Measurements from ENCODE around the gene ZFAND2B. TPM values are rescaled to one million over a fixed set of nuclear protein-coding genes. Genes with fewer than 3 reads are reported as not detected.

ZFAND2B gene
- 28.7 TPM for total RNA-seq

GRCh38 chr2:219206328-219207133 lies at the start of gene ZFAND2B:
Gene ZFAND2B (plus strand): TSS chr2:219206782. CDS start chr2:219206988, 206 bp downstream.
- DNase-seq (ENCODE audit: low spot score), result peak; percentile 95

GRCh38 chr2:219157396-219157795 lies 49.2 kb upstream of the ZFAND2B start:
- no peak for DNase-seq (ENCODE audit: low spot score)

- DNase-seq (ENCODE audit: low spot score), result no peak
These were observed 48.6 kb upstream of the ZFAND2B start for GRCh38 chr2:219158025-219158424.

DNA sequence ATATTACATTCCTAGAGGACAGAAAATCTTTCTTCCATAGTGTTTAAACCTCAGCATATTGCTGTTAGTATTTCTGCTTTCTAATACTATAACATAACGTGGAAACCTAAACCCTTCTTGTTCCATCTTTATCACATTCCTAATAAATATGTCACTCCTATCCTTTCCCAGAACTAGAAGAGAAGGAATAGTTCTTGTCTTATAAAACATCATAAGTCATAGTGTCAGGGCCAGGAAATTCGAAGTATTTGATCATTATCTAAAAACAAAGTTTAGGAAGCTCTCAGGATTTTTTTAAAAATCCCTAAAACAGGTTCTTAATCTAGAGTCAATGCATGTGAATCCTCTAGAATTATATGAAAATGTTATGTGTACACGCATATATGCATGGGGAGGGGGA lies 48.0 kb upstream of the ZFAND2B start:
- no peak for DNase-seq (ENCODE audit: low spot score)

- no peak for DNase-seq (ENCODE audit: low spot score)
These were observed 46.8 kb upstream of the ZFAND2B start for GRCh38 chr2:219159771-219160185.

GRCh38 chr2:219160186-219161017 lies 46.2 kb upstream of the ZFAND2B start, which contains the start of gene NHEJ1:
Gene NHEJ1 (minus strand): TSS chr2:219160815. CDS start chr2:219158362, 2,453 bp downstream.
- peak; percentile 97 for DNase-seq (ENCODE audit: low spot score)

GRCh38 chr2:219161097-219161496 lies 45.5 kb upstream of the ZFAND2B start:
- DNase-seq (ENCODE audit: low spot score), result no peak

DNA sequence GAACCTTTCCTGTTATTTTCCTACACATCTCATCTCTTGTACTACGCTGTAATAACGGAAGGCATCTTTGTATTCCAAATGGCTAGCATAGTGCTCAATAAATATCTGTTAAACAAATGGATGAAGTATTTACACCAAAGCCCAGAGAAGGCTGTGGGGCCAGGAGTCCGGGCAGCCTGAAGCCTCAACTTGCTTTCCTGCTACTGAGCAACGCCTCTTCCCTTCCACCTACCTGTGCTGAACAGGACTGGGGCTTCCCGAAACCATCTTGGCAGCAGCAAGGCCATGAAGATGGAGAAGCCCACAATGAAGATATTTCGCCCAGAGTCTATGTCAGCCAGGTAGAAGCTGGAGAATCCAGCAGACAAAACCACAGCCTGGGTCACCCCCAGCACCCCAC lies 43.4 kb upstream of the ZFAND2B start:
- no peak for DNase-seq (ENCODE audit: low spot score)

DNA sequence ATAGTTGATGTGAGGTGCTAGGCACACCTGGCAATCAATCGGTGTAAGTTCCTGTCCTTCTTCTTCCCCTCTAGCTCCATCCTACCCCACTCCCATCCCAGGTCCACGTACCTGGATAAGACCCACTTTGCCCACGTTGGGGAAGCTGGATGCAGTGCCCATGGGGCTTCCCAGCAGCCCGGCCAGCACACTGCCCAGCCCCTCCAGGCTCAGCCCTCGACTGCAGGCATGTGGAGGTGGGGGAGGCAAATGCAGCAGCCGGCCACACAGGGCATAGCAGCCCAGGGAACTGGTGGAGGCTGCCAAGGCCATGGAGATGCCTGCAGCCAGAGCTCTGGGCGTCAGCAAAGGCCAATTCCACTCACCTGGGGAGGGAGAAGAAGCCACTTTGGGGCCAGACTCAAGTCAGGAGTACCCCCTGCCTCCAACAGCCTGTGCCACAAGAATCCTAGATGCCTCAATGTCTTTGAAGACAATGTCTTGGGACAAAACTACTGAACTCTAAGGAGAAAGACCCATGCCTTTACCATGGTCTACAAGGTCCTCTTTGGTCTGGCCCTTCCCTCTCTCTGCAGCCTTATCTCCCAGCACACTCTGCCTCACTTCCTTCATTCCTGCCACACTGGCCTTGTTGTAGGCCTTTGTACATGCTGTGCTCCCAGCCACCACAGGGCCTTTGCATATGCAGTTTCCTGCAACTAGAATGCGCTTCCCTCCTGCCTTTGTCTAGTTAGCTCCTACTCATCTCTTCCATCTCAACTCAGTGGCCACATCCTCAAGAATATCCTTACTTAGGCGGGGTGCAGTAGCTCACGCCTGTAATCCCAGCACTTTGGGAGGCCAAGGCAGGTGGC lies 41.3 kb upstream of the ZFAND2B start:
- DNase-seq (ENCODE audit: low spot score), result no peak

DNA sequence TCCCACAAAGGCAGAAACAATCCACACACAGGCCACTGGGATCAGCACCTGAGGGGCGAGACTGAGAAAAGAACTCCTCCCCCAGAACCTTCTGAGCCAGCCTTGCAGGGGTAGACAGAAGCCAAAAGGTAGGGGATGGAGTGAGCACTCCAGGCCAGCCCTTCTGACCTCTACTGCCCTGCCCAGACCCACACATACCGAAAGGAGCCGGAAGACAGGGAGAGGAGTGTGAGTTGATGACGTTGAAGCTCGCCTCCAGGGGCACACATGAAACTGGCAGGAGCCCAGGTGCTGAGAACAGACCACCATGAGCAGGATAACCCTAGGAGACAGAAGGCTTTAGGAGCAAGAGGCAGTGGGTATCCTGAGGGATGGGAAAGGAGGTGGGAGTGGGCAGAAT lies 38.6 kb upstream of the ZFAND2B start:
- DNase-seq (ENCODE audit: low spot score), result no peak

DNA sequence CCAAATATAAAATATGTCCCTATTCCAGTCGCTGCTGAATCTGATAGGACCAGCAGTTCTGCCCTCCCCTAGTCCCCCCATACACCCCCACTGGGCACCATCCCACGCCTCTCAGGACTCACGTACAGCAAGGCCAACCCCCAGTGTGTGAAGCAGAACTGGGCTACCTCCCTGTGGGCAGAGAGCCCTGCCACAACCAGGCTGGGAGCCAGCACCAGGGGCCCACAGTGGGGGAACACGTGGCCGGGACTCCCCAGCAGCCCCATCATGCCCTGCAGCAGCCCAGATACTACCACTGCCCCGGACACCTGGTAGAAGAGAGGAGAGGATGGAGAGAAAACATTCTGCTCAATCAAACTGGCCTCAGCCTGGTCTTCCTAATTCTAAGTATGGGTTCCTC lies 38.1 kb upstream of the ZFAND2B start:
- no peak for DNase-seq (ENCODE audit: low spot score)

DNA sequence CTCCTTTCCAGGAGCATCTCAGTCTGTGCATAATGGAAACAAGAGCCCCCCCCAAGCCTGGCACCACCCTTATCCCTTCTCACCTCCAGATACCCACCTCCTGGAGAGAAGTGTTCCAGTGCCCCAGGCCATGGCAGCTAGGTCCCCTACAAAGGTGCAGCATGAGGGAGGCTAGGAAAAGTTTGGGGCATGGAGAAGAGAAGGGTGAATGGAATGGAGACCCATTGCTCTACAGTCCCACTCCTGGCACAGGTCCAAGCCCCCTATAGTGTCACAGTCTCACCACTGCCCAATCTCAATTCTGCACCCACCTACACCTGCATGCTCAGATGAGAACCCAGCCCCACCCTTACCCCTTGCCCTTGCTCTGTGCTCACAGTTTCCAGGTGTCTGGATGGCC lies 37.6 kb upstream of the ZFAND2B start:
- no peak for DNase-seq (ENCODE audit: low spot score)

DNA sequence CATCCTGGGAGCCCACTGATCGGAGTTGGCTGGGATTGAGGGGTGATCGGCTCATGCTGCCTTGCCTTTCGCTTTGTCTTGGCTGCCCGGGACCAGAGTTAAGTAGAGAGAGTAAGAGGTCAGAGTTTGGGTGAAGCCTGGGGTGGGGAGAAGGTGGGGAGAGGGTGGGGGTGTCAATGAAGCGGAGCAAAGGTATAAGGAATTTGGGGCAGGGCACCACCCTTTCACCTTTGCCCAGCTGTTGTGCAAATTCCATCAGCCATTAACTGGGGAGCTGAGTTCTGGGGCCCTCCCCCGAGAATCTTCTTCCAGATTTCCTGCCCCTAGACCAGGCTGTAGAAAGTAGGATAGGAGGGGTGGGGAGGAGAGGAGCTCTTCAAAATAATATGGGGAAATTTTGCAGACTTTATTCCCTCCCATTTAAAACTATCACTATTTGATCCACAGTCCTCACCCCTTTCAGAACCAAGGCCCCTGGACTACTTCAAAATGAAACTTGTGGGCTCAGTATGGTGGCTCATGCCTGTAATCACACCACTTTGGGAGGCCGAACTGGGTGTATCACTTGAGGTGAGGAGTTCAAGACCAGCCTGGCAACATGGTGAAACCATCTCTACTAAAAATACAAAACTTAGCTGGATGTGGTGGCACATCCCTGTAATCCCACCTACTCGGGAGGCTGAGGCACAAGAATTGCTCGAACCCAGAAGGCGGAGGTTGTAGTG lies 36.5 kb upstream of the ZFAND2B start, which contains the start of gene SLC23A3:
SLC23A3 (minus strand) TSS at position 100 of the 725 bp plus-strand sequence; CDS start at position 55, 45 bp downstream.
- no peak for DNase-seq (ENCODE audit: low spot score)

GRCh38 chr2:219171231-219171651 lies 35.3 kb upstream of the ZFAND2B start:
- DNase-seq (ENCODE audit: low spot score), result no peak

DNA sequence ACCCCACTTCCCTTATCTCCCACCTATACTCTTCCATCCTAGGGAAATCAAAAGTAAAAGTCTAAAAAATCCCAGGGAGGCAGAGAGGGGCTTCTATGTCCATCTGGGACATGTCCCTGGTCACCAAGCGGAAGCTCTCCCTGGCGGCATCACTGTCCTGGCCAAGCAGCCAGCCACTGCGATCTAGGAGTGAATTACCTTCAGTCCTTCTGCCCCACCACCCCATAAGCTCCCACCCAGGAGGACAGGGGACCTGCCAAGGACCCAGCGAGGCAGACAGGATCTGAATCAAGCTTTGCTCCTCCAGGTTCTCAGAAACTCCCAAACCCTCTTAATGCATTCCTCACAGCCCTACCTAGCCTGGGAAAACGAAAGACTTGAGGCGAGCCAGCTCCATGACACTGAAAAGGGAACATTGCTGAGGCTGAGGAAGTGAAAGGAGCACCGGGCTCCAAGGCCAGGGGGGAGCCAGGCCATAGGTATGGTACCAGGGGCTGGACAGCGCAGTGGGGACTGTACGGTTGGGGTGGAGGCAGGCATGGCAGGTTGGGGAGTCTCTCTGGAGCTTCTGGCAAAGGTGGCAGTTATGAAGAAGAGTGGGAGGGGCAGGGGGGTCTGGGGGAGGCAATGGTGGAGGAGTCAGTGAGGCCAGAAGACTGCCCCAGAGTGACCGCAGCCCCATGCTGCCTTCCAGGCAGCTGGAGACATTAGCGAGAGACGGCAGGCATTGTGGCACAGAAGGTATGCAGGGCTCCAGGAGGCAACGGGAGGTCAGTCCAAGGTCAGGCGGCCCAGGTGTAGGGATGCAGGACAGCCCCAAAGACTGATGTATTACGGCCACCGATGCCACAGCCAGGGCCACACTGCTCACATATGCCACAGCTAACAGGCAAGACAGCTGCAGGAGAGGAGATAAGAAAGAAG lies 34.1 kb upstream of the ZFAND2B start:
- DNase-seq (ENCODE audit: low spot score), result no peak

DNA sequence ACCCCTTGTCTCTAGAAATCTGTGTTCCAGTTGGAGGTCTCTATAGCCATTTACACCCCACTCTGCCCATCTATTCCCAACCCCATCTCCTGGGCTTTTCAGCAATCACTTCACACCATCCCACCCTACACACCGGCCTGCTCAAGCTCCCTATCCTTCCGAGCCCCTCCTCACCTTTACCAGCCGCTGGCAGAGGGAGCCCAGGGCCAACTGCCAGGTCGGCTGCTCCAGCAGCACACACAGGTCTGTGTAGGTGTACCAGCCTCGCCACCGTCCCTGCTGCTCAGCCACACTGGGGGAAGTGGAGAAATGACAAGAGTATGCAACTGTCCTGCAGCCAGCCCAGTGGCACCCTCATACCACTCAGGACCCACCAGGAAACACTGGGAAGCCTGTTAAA lies 33.4 kb upstream of the ZFAND2B start:
- DNase-seq (ENCODE audit: low spot score), result no peak

DNA sequence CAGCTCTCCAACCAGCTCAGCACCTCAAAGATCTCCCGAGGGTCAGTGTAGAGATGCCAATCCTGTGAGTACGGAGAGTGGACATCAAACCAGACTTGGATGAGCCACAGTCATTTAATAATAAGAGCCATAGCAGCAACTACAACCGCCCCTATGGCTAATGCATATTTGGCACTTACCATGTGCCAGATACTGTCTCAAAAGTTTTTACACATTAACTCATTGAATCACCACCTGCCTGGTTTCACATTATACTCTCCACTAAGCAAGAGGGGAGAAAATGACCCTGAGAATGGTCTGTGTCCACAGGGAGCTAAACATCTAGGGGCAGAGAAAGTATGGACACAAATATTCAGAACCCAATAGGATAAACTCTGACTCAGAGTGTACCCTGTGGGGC lies 32.4 kb upstream of the ZFAND2B start:
- no peak for DNase-seq (ENCODE audit: low spot score)

- DNase-seq (ENCODE audit: low spot score), result no peak
These were observed 31.8 kb upstream of the ZFAND2B start for GRCh38 chr2:219174801-219175200.

DNA sequence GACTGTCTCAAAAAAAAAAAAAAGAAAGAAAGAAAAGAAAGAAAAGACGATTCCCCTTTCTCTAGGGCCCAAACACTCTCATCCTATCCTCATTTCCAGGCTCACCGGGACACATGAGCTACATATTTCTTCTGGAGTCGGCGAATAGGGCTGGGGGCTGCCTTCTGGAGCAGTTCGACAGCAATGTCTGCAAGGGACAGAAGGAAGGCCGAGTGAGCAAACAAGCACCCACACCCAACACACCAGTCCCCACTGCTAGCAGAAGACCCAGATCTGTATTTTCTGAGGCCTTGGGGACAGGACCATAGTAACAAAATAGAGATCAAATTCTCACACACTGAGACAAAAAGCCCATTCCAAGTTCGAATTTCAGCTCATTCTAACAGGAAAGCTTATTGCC lies 31.1 kb upstream of the ZFAND2B start:
- DNase-seq (ENCODE audit: low spot score), result no peak

Data from ureter (tissue), 1 donor.